HG03575 (cell line): ENCODE data around the gene IFNA1.
"Not testable (repeated sequence)": the region's sequence is repeated elsewhere in the genome, so short reads cannot be mapped to it uniquely, and the experiment has no call there.

Experiments
- ATAC-seq: cut with Tn5 transposase; IDR thresholded peaks from one replicate; pipeline ENCODE4 v1.9.1; 2021; ENCODE audit not compliant: unreplicated experiment, insufficient number of reproducible peaks, low FRiP score; ENCODE audit errors: extremely low read depth

IFNA1 gene

DNA sequence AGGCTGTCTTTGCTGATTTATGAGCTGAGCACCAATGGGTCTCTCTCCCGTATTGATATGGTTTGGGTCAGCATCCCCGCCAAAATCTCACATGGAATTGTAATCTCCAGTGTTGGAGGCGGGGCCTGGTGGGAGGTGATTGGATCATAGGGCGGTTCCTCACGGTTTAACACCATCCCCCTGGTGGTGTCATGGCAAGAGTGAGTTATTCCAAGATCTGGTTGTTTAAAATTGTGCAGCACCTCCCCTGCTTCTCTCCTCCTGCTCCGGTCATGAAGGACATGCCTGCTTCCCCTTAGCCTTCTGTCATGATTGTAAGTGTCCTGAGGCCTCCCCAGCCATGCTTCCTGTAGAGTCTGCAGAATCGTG is 5.2 kb upstream of the IFNA1 start:
- ATAC-seq: not testable (repeated sequence)

GRCh38 chr9:21443849-21444625 is 3.8 kb downstream of the IFNA1 start:
- ATAC-seq: peak; percentile 70

DNA sequence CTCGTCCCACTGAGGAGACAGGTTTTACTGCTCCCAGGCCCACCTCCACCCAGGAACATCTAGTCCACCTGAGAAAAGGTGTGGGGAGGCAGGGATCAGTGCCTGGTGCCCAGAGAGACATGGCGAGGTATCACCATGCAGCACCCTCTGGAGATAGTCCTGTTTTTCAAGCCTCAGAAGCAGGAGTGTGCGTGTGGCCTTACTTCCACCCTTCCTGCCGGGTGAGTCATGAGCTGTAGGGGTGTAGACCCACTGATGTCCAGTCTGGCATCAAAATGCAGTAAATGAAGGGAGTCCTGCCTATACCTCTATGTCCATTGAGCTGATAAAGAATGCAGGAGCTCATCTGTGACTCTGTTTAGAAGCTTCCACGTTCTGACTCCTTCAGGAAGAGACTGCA is 9.1 kb downstream of the IFNA1 start:
- ATAC-seq: not testable (repeated sequence)

DNA sequence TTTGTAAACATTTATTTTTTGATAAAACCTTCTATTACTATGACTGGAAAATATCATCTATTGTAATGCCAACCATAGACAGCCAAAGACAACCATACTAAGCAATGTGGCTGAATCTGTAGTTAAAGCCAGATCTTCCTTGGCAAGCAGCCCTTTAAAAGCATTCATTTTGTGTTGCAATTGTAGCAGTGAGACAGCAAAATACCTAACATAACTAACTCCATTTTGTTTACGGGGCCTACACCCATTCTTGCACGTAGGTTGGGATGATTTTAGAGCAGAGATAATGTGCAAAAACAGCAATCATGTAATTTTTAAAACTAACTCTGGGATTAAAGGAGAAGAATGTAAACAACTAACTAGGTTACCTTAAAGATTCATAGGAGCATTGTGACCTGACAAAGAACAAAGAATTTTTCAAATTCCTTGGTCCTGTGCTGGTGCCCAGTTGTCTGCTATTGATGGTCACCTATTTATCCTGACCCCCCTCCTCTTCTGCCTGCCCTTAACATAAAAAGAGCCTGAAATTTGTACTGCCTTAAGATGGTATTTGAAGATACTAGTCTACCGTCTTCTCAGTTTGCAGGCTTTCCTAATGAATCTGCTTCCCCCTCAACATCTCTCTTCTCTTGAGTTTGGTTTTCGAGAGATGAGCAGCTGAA is 10.6 kb downstream of the IFNA1 start:
- ATAC-seq: no peak

- ATAC-seq: no peak
These were observed 12.4 kb downstream of the IFNA1 start for GRCh38 chr9:21452681-21453080.

DNA sequence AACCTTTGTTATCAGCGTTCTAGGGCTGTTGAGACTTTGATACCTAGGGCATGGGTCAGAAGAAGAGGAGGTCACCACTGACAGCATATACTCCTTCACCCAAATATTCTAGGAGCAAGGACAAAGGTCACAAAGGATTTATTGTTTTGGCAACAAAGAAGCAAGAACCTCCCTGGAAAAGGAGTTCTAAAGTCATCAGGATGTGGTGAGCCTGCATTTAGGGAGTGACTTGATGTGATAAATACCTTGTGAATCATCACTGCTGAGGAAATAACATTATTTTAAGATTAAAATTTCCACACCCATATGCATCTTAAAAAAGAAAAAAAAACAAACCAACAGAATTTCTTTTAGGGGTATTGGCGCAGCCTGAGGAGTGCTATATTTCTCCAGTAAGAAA is 13.9 kb downstream of the IFNA1 start:
- ATAC-seq: no peak

DNA sequence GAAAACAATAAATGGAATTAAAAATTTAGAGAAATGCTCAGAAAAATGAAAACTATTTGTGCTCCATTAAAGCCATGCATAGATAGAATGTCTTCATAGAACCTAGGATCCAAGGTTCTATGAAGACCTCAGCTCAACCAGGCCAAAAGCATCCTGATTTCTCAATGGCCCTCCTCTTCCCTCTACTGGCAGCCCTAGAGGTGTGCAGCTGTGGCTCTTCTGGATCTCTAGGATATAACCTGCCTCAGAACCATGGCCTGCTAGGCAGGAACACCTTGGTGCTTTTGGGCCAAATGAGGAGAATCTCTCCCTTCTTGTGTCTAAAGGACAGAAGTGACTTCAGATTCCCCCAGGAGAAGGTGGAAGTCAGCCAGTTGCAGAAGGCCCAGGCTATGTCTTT is 15.1 kb downstream of the IFNA1 start:
- ATAC-seq: no peak

DNA sequence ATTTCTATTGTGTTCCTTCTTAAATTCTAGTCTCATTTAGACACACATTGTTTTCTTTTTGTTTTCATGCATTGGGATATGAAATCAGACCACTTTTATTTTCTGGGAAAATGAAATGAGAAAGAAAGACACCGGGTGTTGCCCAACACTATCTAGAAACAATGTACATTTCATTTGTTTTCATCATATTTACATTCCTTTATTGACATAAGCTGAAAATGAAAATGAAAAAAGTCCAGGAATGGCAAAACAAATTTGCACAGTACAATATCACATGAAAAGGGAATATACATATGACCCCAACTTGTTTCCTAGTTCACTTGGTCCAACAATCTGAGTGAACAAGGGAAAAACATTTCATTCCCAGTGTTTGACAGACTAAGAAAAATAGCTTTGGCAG is 21.1 kb downstream of the IFNA1 start:
- ATAC-seq: no peak

DNA sequence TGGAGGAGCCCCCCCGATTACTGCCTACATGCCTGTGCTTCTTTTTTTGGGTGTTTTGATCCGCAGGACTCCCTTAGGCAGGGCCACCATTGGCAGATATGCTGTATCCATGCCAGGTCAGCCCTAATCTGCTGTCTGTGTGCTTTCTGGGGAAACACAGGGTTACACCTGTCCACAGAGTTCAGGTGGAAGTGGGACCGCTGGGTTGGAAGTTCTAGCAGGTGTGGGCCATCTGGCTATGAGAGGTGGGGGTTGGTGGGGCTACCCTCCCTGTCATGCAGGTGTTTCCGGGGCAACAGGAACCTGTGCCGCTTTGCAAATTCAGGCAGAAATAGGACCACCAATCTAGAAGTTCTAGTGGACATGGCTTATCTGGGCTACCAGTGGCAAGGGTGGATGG is 24.9 kb downstream of the IFNA1 start:
- ATAC-seq: no peak

DNA sequence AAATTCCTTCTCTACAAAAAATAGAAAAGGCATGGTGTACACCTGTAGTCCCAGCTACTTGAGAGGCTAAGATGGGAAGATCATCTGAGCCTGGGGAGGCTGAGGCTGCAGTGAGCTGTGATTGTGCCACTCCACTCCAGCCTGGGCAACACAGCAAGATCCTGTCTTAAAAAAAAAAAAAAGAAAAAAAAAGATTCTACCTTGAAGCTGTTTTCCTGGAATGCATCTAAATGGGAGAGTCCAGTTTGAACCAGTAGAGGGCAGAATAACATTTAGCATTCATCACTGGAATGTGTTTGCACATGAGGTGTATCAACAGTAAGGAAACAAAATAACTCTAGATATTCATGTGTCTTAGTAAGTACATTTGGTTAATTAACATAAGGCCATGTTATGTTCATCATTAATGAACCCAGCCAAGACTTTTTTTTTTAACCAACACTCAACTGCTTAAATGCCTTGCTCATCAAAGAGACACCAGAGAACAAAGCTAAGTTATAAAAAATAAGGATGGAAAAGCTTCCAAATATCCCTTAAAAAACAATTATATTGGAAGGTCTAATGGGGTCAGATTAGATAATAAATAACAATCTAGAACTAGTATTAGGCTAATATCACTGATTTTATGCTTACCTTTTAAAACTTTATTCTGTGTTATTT is 25.8 kb downstream of the IFNA1 start:
- no peak for ATAC-seq

- no peak for ATAC-seq
These were observed 29.9 kb downstream of the IFNA1 start for GRCh38 chr9:21470126-21470525.

GRCh38 chr9:21473236-21473635 is 33.0 kb downstream of the IFNA1 start:
- no peak for ATAC-seq

- no peak for ATAC-seq
These were observed 37.2 kb downstream of the IFNA1 start for GRCh38 chr9:21477466-21477865.

GRCh38 chr9:21479152-21479702 is 39.0 kb downstream of the IFNA1 start:
- ATAC-seq: no peak

DNA sequence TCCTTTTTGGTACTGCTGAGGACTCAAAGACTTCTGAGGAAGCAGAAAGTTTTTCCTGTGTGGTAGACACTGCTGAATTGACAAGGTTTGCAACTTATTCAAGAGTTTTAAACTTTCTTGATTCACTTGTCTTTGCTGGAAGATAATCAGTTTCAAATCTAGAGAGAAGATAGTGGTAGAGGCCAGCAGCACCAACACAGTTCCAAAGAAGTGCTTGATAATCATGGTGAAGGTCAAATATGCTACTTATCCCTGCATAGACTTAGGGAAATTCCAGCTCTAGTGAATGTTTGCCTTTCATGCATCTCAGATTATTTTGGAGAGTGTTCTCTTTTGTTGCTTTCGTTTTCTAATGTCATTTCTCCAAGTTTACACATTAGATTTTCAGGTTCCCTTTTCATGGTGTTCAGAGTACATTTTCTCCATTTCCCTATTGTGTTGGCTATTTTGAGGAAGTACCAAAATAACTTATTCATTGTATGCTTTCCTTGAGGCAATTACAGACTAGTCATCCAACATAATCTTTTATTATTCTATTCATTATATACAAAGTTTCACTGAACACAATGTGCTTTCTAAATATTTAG is 41.3 kb downstream of the IFNA1 start:
- ATAC-seq: no peak

DNA sequence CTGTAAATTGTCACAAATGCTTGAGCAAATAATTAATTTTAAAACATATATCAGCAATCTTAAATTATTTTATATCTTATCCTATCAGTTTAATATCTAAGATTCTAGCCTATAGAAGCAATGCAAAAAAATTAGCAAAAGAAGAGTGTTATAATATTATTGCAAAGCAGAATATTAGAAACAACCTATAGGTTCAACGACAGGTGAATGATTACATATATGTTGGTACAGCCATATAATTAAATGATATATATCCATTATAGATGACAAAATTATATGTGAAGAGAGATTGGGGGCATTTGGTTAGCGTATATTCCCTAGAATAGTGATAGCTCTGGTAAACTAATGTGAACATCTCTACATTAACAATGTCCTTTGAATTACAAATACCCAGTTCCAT is 42.0 kb downstream of the IFNA1 start, which contains the start of gene IFNE:
TSS of gene IFNE (minus strand) at position 101 of the 400 bp plus-strand sequence. CDS start 619 bp downstream, outside the sequence.
- no peak for ATAC-seq
